IPS-11a (cell line): Measurements from ENCODE around the gene KRTAP4-16.
"Not testable (repeated sequence)": the region's sequence is repeated elsewhere in the genome, so short reads cannot be mapped to it uniquely, and the experiment has no call there.

Source experiments
- H3K4me3 ChIP-seq: one replicate; pipeline ENCODE4 v1.5.1; 2013; ENCODE audit warnings: low read depth, low read length, control low read depth

KRTAP4-16 gene

GRCh38 chr17:41101586-41102259, at the start of gene KRTAP4-16:
TSS of gene KRTAP4-16 (minus strand) at chr17:41102209. CDS start at chr17:41102209, 0 bp downstream.
- no peak within 1 kb of the TSS for H3K4me3 ChIP-seq

GRCh38 chr17:41151525-41151924, 49.5 kb upstream of the KRTAP4-16 start:
- H3K4me3 ChIP-seq, result no peak overlapping the region

GRCh38 chr17:41150026-41150425, 48.0 kb upstream of the KRTAP4-16 start:
- no peak overlapping the region for H3K4me3 ChIP-seq

- no peak within 1 kb of the TSS for H3K4me3 ChIP-seq
Observed at GRCh38 chr17:41149652-41149985, 47.6 kb upstream of the KRTAP4-16 start, which contains the start of gene KRTAP4-5. TSS of gene KRTAP4-5 (minus strand) at chr17:41149825. CDS start at chr17:41149767, 58 bp downstream.

- not testable (repeated sequence) for H3K4me3 ChIP-seq
Observed at GRCh38 chr17:41148971-41149651, 47.1 kb upstream of the KRTAP4-16 start.

- H3K4me3 ChIP-seq, result no peak overlapping the region
Observed at GRCh38 chr17:41147531-41148204, 45.7 kb upstream of the KRTAP4-16 start.

DNA sequence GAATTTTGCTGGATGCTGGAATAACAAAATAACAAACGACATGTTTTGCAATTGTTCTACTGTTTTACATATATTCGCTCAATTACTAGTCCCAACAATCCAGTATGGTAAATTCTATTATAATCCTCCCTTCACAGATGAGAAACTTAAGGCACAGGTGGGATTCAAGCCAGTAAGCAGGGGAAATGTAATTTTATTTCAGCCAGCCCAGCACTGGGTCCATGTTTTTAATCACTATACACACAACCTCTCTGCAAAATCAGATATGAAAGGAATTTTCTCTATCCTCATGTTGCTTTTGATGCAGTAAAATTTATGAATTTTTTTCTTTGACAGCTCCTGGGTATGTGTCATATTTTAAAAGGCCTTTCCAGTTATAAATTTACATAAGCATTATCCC, 43.3 kb upstream of the KRTAP4-16 start:
- H3K4me3 ChIP-seq, result no peak overlapping the region

DNA sequence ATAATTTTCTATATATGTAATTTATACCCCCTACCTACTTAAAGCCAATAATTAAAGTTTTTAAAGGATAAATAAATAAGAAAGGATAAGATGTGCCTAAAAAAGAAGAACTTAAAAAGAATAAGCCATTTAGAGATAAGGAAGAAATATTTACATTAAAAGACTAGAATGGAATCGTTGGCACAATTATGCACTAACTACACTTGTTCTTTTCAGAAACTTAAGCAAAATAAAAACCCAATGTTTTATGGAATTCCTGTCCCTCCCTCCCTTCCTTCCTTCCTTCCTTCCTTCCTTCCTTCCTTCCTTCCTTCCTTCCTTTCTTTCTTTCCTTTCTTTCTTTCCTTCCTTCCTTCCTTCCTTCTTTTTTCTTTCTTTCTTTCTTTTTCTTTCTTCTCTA, 42.8 kb upstream of the KRTAP4-16 start:
- no peak overlapping the region for H3K4me3 ChIP-seq

DNA sequence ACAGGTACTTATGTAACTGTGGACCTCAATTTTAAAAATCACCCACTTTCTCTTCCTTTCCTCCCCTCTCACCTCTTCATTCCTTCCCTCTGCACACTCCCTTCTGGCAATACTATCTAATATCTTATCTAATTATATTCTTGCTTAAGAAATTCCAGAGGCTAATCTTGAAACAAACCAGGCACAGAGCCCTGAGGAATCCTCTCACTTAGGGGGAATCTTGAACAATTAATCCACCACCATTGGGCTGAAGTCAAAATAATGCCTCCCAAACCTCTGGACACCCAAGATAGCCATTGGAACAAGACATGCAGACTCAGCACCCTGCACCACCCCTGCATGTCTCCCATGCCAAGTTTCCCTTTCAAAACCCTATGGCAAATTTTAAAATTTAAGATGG, 39.4 kb upstream of the KRTAP4-16 start:
- H3K4me3 ChIP-seq, result no peak overlapping the region

GRCh38 chr17:41140360-41141131, 38.5 kb upstream of the KRTAP4-16 start, which contains the start of gene KRTAP4-6:
TSS of gene KRTAP4-6 (minus strand) at chr17:41140544. CDS start at chr17:41140487, 57 bp downstream.
- no peak within 1 kb of the TSS for H3K4me3 ChIP-seq

- H3K4me3 ChIP-seq, result not testable (repeated sequence)
Observed at GRCh38 chr17:41139865-41140264, 37.9 kb upstream of the KRTAP4-16 start.

DNA sequence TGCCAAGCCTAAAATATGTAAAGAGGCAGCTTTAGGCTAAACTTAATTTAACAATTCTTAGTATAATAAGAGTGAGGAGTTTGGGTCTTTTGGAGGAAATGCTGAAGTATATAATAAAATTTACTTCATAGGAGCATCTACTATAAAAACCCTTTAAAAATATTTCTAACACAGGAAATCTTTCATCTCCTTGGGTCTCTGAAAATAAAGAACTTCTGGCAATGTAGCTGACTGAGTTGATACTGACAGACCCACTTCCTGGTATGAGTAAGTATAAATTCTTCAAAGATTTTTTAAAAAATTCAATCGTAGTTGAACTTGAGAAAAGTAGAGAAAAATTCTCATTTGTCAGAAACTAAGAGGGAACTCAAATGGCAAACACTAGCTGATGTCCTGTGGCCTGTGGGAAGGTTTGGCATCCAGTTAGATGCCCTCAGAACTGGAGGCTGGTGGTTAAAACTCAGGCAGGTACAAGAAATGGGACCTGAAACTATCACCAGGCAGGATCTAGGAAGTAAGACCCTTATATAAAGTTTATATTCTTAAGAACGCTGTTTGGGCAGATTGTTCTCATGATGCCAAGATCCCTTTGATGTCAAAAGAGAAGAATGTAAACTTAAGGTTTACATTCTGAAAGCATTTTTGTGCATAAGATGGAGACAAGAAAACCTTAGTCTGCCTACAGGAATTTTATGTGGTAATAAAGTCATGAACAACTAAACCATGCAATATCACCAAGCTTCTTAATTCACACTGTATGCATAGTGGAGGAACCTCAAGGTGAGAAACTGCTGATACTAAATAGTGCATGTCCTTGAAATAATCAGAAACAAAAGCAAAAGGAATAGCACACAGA, 32.1 kb upstream of the KRTAP4-16 start:
- H3K4me3 ChIP-seq, result no peak overlapping the region

DNA sequence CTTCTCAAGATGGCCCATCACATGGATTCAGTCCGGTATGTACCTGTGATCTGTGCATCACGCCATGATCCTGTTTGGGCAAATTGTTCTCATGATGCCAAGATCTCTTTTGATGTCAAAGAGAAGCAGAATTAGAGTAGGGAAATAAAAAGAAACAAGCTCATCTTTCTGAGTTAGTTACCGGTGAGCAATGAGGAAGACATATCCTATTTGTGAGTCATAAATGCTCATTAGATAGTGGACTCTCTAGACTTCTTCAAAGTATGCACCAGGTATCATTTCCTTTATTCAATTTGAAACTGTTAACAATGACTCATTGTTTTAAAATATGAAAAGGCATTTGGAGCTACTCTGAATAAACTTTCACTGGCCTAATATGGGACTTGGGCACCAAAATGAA, 30.0 kb upstream of the KRTAP4-16 start:
- no peak overlapping the region for H3K4me3 ChIP-seq

GRCh38 chr17:41127371-41127770, 25.4 kb upstream of the KRTAP4-16 start:
- H3K4me3 ChIP-seq, result no peak overlapping the region

GRCh38 chr17:41126412-41126811, 24.4 kb upstream of the KRTAP4-16 start:
- no peak overlapping the region for H3K4me3 ChIP-seq

- no peak overlapping the region for H3K4me3 ChIP-seq
Observed at GRCh38 chr17:41125064-41125463, 23.1 kb upstream of the KRTAP4-16 start.

GRCh38 chr17:41123991-41124371, 22.0 kb upstream of the KRTAP4-16 start, which contains the start of gene KRTAP4-12:
TSS of gene KRTAP4-12 (minus strand) at chr17:41124182. CDS start at chr17:41124122, 60 bp downstream.
- H3K4me3 ChIP-seq, result not testable (repeated sequence)

DNA sequence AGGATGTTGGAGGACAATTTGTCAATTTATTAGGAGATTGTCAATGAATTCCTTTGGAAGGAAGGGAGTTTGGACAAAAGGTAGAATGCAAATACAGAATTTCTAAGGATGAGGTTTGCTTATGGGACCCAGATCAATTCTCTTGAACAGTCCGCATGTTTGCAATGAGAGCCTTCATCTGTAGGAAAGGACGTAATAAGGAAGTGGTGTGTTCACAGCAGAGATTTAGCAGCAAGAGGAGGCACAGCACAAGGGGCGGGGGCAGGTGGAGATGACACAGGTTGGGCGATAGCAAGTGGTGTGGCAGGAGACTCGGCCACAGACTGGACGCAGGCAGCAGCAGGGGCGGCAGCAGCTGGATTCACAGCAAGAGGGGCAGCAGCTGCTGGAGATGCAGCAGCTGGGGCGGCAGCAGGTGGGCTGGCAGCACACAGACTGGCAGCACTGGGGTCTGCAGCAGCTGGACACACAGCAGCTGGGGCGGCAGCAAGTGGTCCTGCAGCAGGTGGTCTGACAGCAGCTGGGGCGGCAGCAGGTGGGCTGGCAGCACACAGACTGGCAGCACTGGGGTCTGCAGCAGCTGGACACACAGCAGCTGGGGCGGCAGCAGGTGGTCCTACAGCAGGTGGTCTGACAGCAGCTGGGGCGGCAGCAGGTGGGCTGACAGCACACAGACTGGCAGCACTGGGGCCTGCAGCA, 21.4 kb upstream of the KRTAP4-16 start:
- not testable (repeated sequence) for H3K4me3 ChIP-seq

- H3K4me3 ChIP-seq, result no peak overlapping the region
Observed at GRCh38 chr17:41121742-41122141, 19.7 kb upstream of the KRTAP4-16 start.
